H1 (cell line): ENCODE results near the gene IGFBP3. TPM values are rescaled to one million over a fixed set of nuclear protein-coding genes. Genes with fewer than 3 reads are reported as not detected.

Experiments
- CTCF ChIA-PET: fragments of 300-600 bp; sonication (Branson Sonifier 250); formaldehyde crosslinking; loops from one replicate; lab custom pipeline; 2021; ENCODE audit not compliant: partially characterized antibody; lab: Charles Lee
- POLR2A ChIA-PET: fragments of 300-600 bp; sonication (Branson Sonifier 250); formaldehyde crosslinking; loops from one replicate; lab custom pipeline; 2021; ENCODE audit warnings: inconsistent platforms; ENCODE audit not compliant: partially characterized antibody; lab: Charles Lee
- DNase-seq, 2 experiments: peaks; one replicate each; pipeline versions ENCODE4 v3.0.0 to v3.0.0-alpha.2; 2010 to 2022; ENCODE audit warnings: low spot score in 2 of 2, low read depth in 1 of 2, mixed read lengths in 1 of 2
- FAIRE-seq: peaks from 2 replicates; lab custom pipeline; 2011; peaks lifted over from hg19 to GRCh38; lab: Jason Lieb, UNC
- H2AFZ ChIP-seq: 2 replicates; pipeline ENCODE4 v1.8.1; 2012; ENCODE audit warnings: low read length, inconsistent platforms
- H2AK5ac ChIP-seq: 2 replicates; pipeline ENCODE4 v1.6.1; 2013; ENCODE audit warnings: low read depth, low read length
- H2BK120ac ChIP-seq: replicated peaks from 2 replicates; pipeline ENCODE3; 2013; ENCODE audit warnings: low read depth, low read length, inconsistent platforms
- H2BK12ac ChIP-seq: 2 replicates; pipeline ENCODE4 v1.6.1; 2013; ENCODE audit warnings: low read depth, low read length
- H2BK15ac ChIP-seq: 2 replicates; pipeline ENCODE4 v1.6.1; 2013; ENCODE audit warnings: low read length
- H2BK20ac ChIP-seq: 2 replicates; pipeline ENCODE4 v1.6.1; 2013; ENCODE audit warnings: low read length
- H2BK5ac ChIP-seq: 2 replicates; pipeline ENCODE4 v1.6.1; 2013; ENCODE audit warnings: low read depth, low read length
- H3K14ac ChIP-seq: 2 replicates; pipeline ENCODE4 v1.6.1; 2013; ENCODE audit warnings: inconsistent platforms; ENCODE audit not compliant: insufficient read length
- H3K18ac ChIP-seq: 2 replicates; pipeline ENCODE4 v1.6.1; 2013; ENCODE audit warnings: low read length; ENCODE audit errors: extremely low read depth
- H3K23ac ChIP-seq: 2 replicates; pipeline ENCODE4 v1.6.1; 2013; ENCODE audit warnings: inconsistent platforms; ENCODE audit not compliant: insufficient read length
- H3K23me2 ChIP-seq: 2 replicates; pipeline ENCODE4 v1.6.1; 2013; ENCODE audit warnings: low read depth, low read length
- H3K27ac ChIP-seq: 2 replicates; pipeline ENCODE4 v1.6.1; 2011; ENCODE audit warnings: low read depth, low read length, inconsistent platforms
- H3K27me3 ChIP-seq, 4 experiments: replicated peaks in 1 of 4; 1 replicate in 1 of 4; 2 replicates in 3 of 4; pipeline versions ENCODE4 v1.6.1 to v1.8.1; 2011 to 2013; ENCODE audit warnings: low read length in 3 of 4, mild to moderate bottlenecking in 3 of 4, inconsistent platforms in 2 of 4, mixed read lengths in 2 of 4, moderate library complexity in 1 of 4; ENCODE audit not compliant: control insufficient read depth in 3 of 4, insufficient read depth in 3 of 4; ENCODE audit errors: extremely low read depth in 1 of 4
- H3K36me3 ChIP-seq, 4 experiments: 2 replicates each; pipeline versions ENCODE4 v1.6.1 to v1.8.1; 2011 to 2013; ENCODE audit warnings: mild to moderate bottlenecking in 4 of 4, low read length in 3 of 4, moderate library complexity in 2 of 4, control low read depth in 1 of 4, inconsistent platforms in 1 of 4; ENCODE audit not compliant: insufficient read depth in 4 of 4, control insufficient read depth in 2 of 4
- H3K4ac ChIP-seq: replicated peaks from 2 replicates; pipeline ENCODE3; 2013; ENCODE audit warnings: low read length, low read depth, mixed read lengths, inconsistent platforms; ENCODE audit not compliant: insufficient read length
- H3K4me1 ChIP-seq, 4 experiments: replicated peaks in 1 of 4; 1 replicate in 1 of 4; 2 replicates in 3 of 4; pipeline versions ENCODE4 v1.6.1 to v1.8.1; 2011 to 2013; ENCODE audit warnings: low read length in 3 of 4, inconsistent platforms in 2 of 4, mixed read lengths in 1 of 4; ENCODE audit not compliant: insufficient read depth in 4 of 4, control insufficient read depth in 3 of 4
- H3K4me2 ChIP-seq, 2 experiments: 2 replicates each; pipeline versions ENCODE4 v1.6.1 to v1.8.1; 2011 to 2013; ENCODE audit warnings: low read depth in 2 of 2, low read length in 2 of 2, control low read depth in 1 of 2, inconsistent platforms in 1 of 2, mild to moderate bottlenecking in 1 of 2; ENCODE audit not compliant: insufficient read depth in 1 of 2
- H3K4me3 ChIP-seq, 4 experiments: fragments of 200-600, 300-600 bp in 1 of 4; sonication (generic), shearing (Covaris generic), sonication (Bioruptor Twin) in 1 of 4; 2 replicates each; pipeline versions ENCODE4 v1.5.1 to v1.8.1; 2011 to 2016; ENCODE audit warnings: low read length in 4 of 4, low read depth in 3 of 4, control low read depth in 2 of 4, inconsistent platforms in 2 of 4, mild to moderate bottlenecking in 2 of 4, mixed read lengths in 1 of 4, moderate library complexity in 1 of 4; ENCODE audit not compliant: insufficient read depth in 2 of 4; ENCODE audit errors: extremely low read depth in 1 of 4
- H3K56ac ChIP-seq: replicated peaks from 2 replicates; pipeline ENCODE3; 2013; ENCODE audit warnings: low read depth, mild to moderate bottlenecking, mixed read lengths, low read length, inconsistent platforms; ENCODE audit not compliant: insufficient read length
- H3K79me1 ChIP-seq: 2 replicates; pipeline ENCODE4 v1.6.1; 2013; ENCODE audit warnings: low read depth, low read length, control low read depth
- H3K79me2 ChIP-seq, 2 experiments: 2 replicates each; pipeline versions ENCODE4 v1.6.1 to v1.8.1; 2012 to 2013; ENCODE audit warnings: low read length in 2 of 2, mild to moderate bottlenecking in 2 of 2, inconsistent platforms in 1 of 2; ENCODE audit not compliant: insufficient read depth in 2 of 2, control insufficient read depth in 1 of 2
- H3K9ac ChIP-seq, 4 experiments: replicated peaks in 1 of 4; 1 replicate in 1 of 4; 2 replicates in 3 of 4; pipeline versions ENCODE4 v1.6.1 to v1.8.1; 2011 to 2013; ENCODE audit warnings: low read depth in 3 of 4, low read length in 3 of 4, control low read depth in 2 of 4, mild to moderate bottlenecking in 2 of 4, moderate library complexity in 2 of 4, inconsistent platforms in 1 of 4; ENCODE audit errors: extremely low read depth in 1 of 4
- H3K9me3 ChIP-seq, 2 experiments: 2 replicates each; pipeline versions ENCODE4 v1.6.1 to v1.8.1; 2012 to 2013; ENCODE audit warnings: mild to moderate bottlenecking in 2 of 2, moderate library complexity in 2 of 2, control low read depth in 1 of 2, inconsistent platforms in 1 of 2, low read depth in 1 of 2, low read length in 1 of 2, mixed read lengths in 1 of 2; ENCODE audit not compliant: insufficient read depth in 2 of 2
- H4K20me1 ChIP-seq, 2 experiments: replicated peaks in 1 of 2; 2 replicates each; pipeline versions ENCODE3 to v1.8.1; 2011 to 2013; ENCODE audit warnings: inconsistent platforms in 2 of 2, low read length in 2 of 2, mild to moderate bottlenecking in 1 of 2; ENCODE audit not compliant: insufficient read depth in 2 of 2, control insufficient read depth in 1 of 2
- H4K5ac ChIP-seq: 2 replicates; pipeline ENCODE4 v1.6.1; 2013; ENCODE audit warnings: low read length, low read depth, mixed read lengths, inconsistent platforms; ENCODE audit not compliant: insufficient read length
- H4K8ac ChIP-seq: 2 replicates; pipeline ENCODE4 v1.8.0; 2013; ENCODE audit warnings: mild to moderate bottlenecking, moderate library complexity, low read length, inconsistent platforms; ENCODE audit not compliant: insufficient read depth; ENCODE audit errors: extremely low read depth
- H4K91ac ChIP-seq: replicated peaks from 2 replicates; pipeline ENCODE3; 2013; ENCODE audit warnings: low read length, mixed read lengths, inconsistent platforms; ENCODE audit not compliant: insufficient read length
- ASH2L ChIP-seq: fragments of 200-600, 300-600 bp; sonication (generic); IDR thresholded peaks from one replicate; pipeline ENCODE4 v1.7.1; 2017; ENCODE audit warnings: low read length
- CBX8 ChIP-seq: fragments of 300-800, 300-1000 bp; sonication (generic); IDR thresholded peaks from 2 replicates; pipeline ENCODE4 v1.7.1; 2016; ENCODE audit warnings: low read depth, low read length, borderline replicate concordance
- EGR1 ChIP-seq: IDR thresholded peaks from 2 replicates; pipeline ENCODE4 v1.6.1; 2011; ENCODE audit warnings: low read depth, low read length, borderline replicate concordance
- POLR2AphosphoS5 ChIP-seq: IDR thresholded peaks from 2 replicates; pipeline ENCODE4 v1.6.1; 2011; ENCODE audit warnings: low read depth, low read length
- WGBS, 2 experiments: shearing (Covaris generic) in 1 of 2; methylation state at CpG; one replicate each; pipeline versions ENCODE4 v1.1.6 to v1.1.7; 2013 to 2015; ENCODE audit warnings: low lambda C conversion rate in 2 of 2, mixed read lengths in 2 of 2, inconsistent platforms in 1 of 2, low coverage in 1 of 2, missing lambda C conversion rate in 1 of 2; ENCODE audit not compliant: insufficient replicate concordance in 2 of 2, insufficient coverage in 1 of 2, insufficient read length in 1 of 2; ENCODE audit errors: extremely low coverage in 1 of 2, missing lambda C conversion rate in 1 of 2; 5-methylcytosine and 5-hydroxymethylcytosine counted together
- polyA plus RNA-seq, 7 experiments: library from polyadenylated mRNA; depleted of rRNA in 3 of 7; stranded (reverse) in 5 of 7; unstranded in 2 of 7; fragments of >200 nt in 5 of 7; fragments of 200-250 nt in 2 of 7; gene quantifications; 1 replicate in 5 of 7; 2 replicates in 1 of 7; 4 replicates in 1 of 7; pipeline versions ENCODE4 v1.2.1 to v1.2.3, GENCODE V29; 2011 to 2013; ENCODE audit warnings: missing spikeins in 2 of 7, mixed read lengths in 2 of 7
- total RNA-seq: library from RNA; stranded (reverse); fragmentation: NEBNext Ultra II Directional; extraction: Animal tissue kit (Norgen Biotek cat#: 25700); gene quantifications from 2 replicates; pipeline ENCODE4 v1.2.1, GENCODE V29; 2021

The IGFBP3 gene
- total and polyA plus RNA-seq, 2 of the 8 experiments (the other 6 are each of a cell fraction or from before 2014, with no cell fraction given) = 5.5 to 12.1 TPM

GRCh38 chr7:45876519-45876918, 44.6 kb downstream of the IGFBP3 start:
- FAIRE-seq = no peak
- CTCF ChIA-PET = interaction anchor here (0.8 to 1.7 kb wide), 3 partner anchors 11 to 46 kb away, joined by 3 to 6 read pairs (median 3); no protein-coding TSS in a partner anchor

More at GRCh38 chr7:45876519-45876918, 44.6 kb downstream of the IGFBP3 start:
- Histone ChIP-seq H3K79me2 (no peaks in the 10 kb centered on the region), H4K5ac (no peak overlapping the region), H3K4me2 (no peak overlapping the region), H2BK12ac (no peak overlapping the region), H2BK15ac (no peak overlapping the region), H3K9ac (no peak overlapping the region), H4K91ac (no peak overlapping the region), H3K27me3 (no peaks in the 10 kb centered on the region), H3K79me1 (no peaks in the 10 kb centered on the region), H4K8ac (no peak overlapping the region), H2BK5ac (no peak overlapping the region), H3K23ac (no peak overlapping the region), H3K4me1 (no peaks in the 10 kb centered on the region; a peak in 1 of 7 replicates), H4K20me1 (no peaks in the 10 kb centered on the region), H3K18ac (no peak overlapping the region), H2BK120ac (no peak overlapping the region), H3K14ac (no peak overlapping the region), H3K36me3 (no peaks in the 10 kb centered on the region; a peak in 1 of 8 replicates), H2AFZ (no peak overlapping the region), H3K27ac (no peak overlapping the region), H3K23me2 (no peaks in the 10 kb centered on the region), H2AK5ac (no peak overlapping the region), H2BK20ac (no peak overlapping the region), H3K4ac (no peak overlapping the region), H3K56ac (no peak overlapping the region), H3K4me3 (no peak overlapping the region), H3K9me3 (peaks cover 15 to 31% of the 10 kb centered on the region in 2 experiments)
- DNase-seq = no peak
- POLR2A ChIA-PET = no interaction called here
- 70% methylated on average over 2 of the region's 2 CpGs; no CpG with 5 or more reads in 1 of the 2 experiments for WGBS, 2 experiments
- no peak for TF ChIP-seq ASH2L
- TF ChIP-seq POLR2AphosphoS5 = no peak
- no peak for TF ChIP-seq EGR1
- no peak for TF ChIP-seq CBX8
